GM21528 (cell line): ENCODE data around the gene CIB4.

ENCODE experiments used
- ATAC-seq: cut with Tn5 transposase; IDR thresholded peaks from one replicate; pipeline ENCODE4 v1.9.1; 2021; ENCODE audit warnings: mild to moderate bottlenecking, moderate library complexity; ENCODE audit not compliant: unreplicated experiment, low FRiP score

CIB4 gene

GRCh38 chr2:26534865-26535662 is 106.1 kb downstream of the CIB4 start:
- no peak for ATAC-seq

GRCh38 chr2:26534098-26534864 is 106.9 kb downstream of the CIB4 start:
- ATAC-seq: no peak

GRCh38 chr2:26533661-26534060 is 107.5 kb downstream of the CIB4 start:
- ATAC-seq: no peak

- ATAC-seq: no peak
Observed at GRCh38 chr2:26532301-26533250, 108.6 kb downstream of the CIB4 start.
